OCI-LY3 (cell line): Measurements from ENCODE around the gene FBRSL1.

Source experiments
- H2AFZ ChIP-seq: fragments of 200-600, 300-600 bp; shearing (Covaris generic); 2 replicates; pipeline ENCODE4 v1.6.0; 2014; ENCODE audit warnings: antibody characterized with exemption, low read depth, low read length
- H3K27ac ChIP-seq: fragments of 200-600, 300-600 bp; sonication (generic); 2 replicates; pipeline ENCODE4 v1.5.1; 2014; ENCODE audit warnings: mild to moderate bottlenecking, low read length, moderate library complexity, mixed read lengths
- H3K27me3 ChIP-seq: fragments of 200-600, 300-600 bp; sonication (generic); 2 replicates; pipeline ENCODE4 v1.6.1; 2014; ENCODE audit warnings: low read depth, low read length, mixed read lengths
- H3K36me3 ChIP-seq: fragments of 200-600, 300-600 bp; sonication (generic); replicated peaks from 2 replicates; pipeline ENCODE3; 2014; ENCODE audit warnings: low read depth, low read length, mixed read lengths
- H3K4me1 ChIP-seq: fragments of 300-600, 200-600 bp; sonication (generic); 2 replicates; pipeline ENCODE4 v1.6.1; 2014; ENCODE audit warnings: low read length, mixed read lengths
- H3K4me2 ChIP-seq: fragments of 200-600, 300-600 bp; sonication (generic); 2 replicates; pipeline ENCODE4 v1.6.1; 2014; ENCODE audit warnings: low read length, mixed read lengths
- H3K4me3 ChIP-seq: fragments of 300-600, 200-600 bp; sonication (generic); 2 replicates; pipeline ENCODE4 v1.5.1; 2014; ENCODE audit warnings: antibody characterized with exemption, mild to moderate bottlenecking, low read length, moderate library complexity
- H3K79me2 ChIP-seq: fragments of 300-600, 200-600 bp; shearing (Covaris generic); 2 replicates; pipeline ENCODE4 v1.6.1; 2014; ENCODE audit warnings: mild to moderate bottlenecking, low read length, mixed read lengths
- H3K9ac ChIP-seq: fragments of 300-600, 200-600 bp; shearing (Covaris generic); 2 replicates; pipeline ENCODE4 v1.6.0; 2014; ENCODE audit warnings: mild to moderate bottlenecking, low read length, moderate library complexity
- H3K9me3 ChIP-seq: fragments of 200-600, 300-600 bp; shearing (Covaris generic); 2 replicates; pipeline ENCODE4 v1.6.1; 2014; ENCODE audit warnings: low read length, mixed read lengths; ENCODE audit not compliant: insufficient read depth
- H4K20me1 ChIP-seq: fragments of 200-600, 300-600 bp; sonication (generic); 2 replicates; pipeline ENCODE4 v1.6.1; 2016; ENCODE audit warnings: low read length, mixed read lengths; ENCODE audit not compliant: insufficient read depth
- CTCF ChIP-seq: fragments of 200-600, 300-600 bp; sonication (generic); IDR thresholded peaks from 2 replicates; pipeline ENCODE4 v1.5.1; 2014; ENCODE audit warnings: antibody characterized with exemption, low read length, low read depth
- EZH2phosphoT487 ChIP-seq: fragments of 200-600 bp; shearing (Covaris generic); IDR thresholded peaks from 2 replicates; pipeline ENCODE4 v1.6.1; 2018; ENCODE audit warnings: antibody characterized with exemption, mixed run types, low read depth

FBRSL1 gene

GRCh38 chr12:132513458-132514135 lies 23.6 kb downstream of the FBRSL1 start:
- Histone ChIP-seq H3K27me3 (no peaks in the 10 kb centered on the region), H3K27ac (no peak overlapping the region), H3K4me1 (no peaks in the 10 kb centered on the region), H3K4me2 (no peak overlapping the region), H4K20me1 (0 out of 2 replicates have a peak, but pooled peaks cover 7% of the 10 kb centered on the region), H3K79me2 (no peaks in the 10 kb centered on the region), H3K4me3 (no peak overlapping the region), H3K9me3 (no peaks in the 10 kb centered on the region), H2AFZ (no peak overlapping the region), H3K36me3 (no peaks in the 10 kb centered on the region), H3K9ac (no peak overlapping the region)
- no peak for TF ChIP-seq EZH2phosphoT487

GRCh38 chr12:132514216-132514820 lies 24.4 kb downstream of the FBRSL1 start:
- no peaks in the 10 kb centered on the region for H3K79me2 ChIP-seq
- no peaks in the 10 kb centered on the region for H3K27me3 ChIP-seq
- H4K20me1 ChIP-seq, result 0 out of 2 replicates have a peak, but pooled peaks cover 7% of the 10 kb centered on the region
- no peaks in the 10 kb centered on the region for H3K9me3 ChIP-seq
- no peak overlapping the region for H3K4me3 ChIP-seq
- no peak overlapping the region for H2AFZ ChIP-seq
- H3K4me2 ChIP-seq, result no peak overlapping the region
- H3K9ac ChIP-seq, result no peak overlapping the region
- H3K36me3 ChIP-seq, result peaks cover 3% of the 10 kb centered on the region
- TF ChIP-seq EZH2phosphoT487 (no peak), CTCF (no peak)
- no peaks in the 10 kb centered on the region for H3K4me1 ChIP-seq
- no peak overlapping the region for H3K27ac ChIP-seq

GRCh38 chr12:132514838-132515237 lies 24.9 kb downstream of the FBRSL1 start:
- H3K4me1 ChIP-seq, result no peaks in the 10 kb centered on the region

GRCh38 chr12:132516095-132517012 lies 26.4 kb downstream of the FBRSL1 start:
- Histone ChIP-seq H3K27ac (no peak overlapping the region), H4K20me1 (peaks cover 11% of the 10 kb centered on the region; the same call in 1 of the 2 replicates), H2AFZ (no peak overlapping the region), H3K36me3 (peaks cover 3% of the 10 kb centered on the region), H3K4me3 (no peak overlapping the region), H3K9ac (no peak overlapping the region), H3K4me2 (no peak overlapping the region), H3K9me3 (no peaks in the 10 kb centered on the region), H3K79me2 (no peaks in the 10 kb centered on the region), H3K27me3 (no peaks in the 10 kb centered on the region), H3K4me1 (no peaks in the 10 kb centered on the region)
- TF ChIP-seq EZH2phosphoT487 (no peak), CTCF (no peak)

More at GRCh38 chr12:132514838-132515237, 24.9 kb downstream of the FBRSL1 start:
- H3K79me2 ChIP-seq, result no peaks in the 10 kb centered on the region
- no peaks in the 10 kb centered on the region for H3K27me3 ChIP-seq
- H3K9me3 ChIP-seq, result no peaks in the 10 kb centered on the region
- H3K4me3 ChIP-seq, result no peak overlapping the region
- no peak for TF ChIP-seq EZH2phosphoT487
- TF ChIP-seq CTCF, result no peak
- H4K20me1 ChIP-seq, result 0 out of 2 replicates have a peak, but pooled peaks cover 7% of the 10 kb centered on the region
- no peak overlapping the region for H3K27ac ChIP-seq
- no peak overlapping the region for H2AFZ ChIP-seq
- no peak overlapping the region for H3K4me2 ChIP-seq
- H3K9ac ChIP-seq, result no peak overlapping the region
- peaks cover 3% of the 10 kb centered on the region for H3K36me3 ChIP-seq
